GM19193 (cell line): ENCODE measurements around the gene SEC14L1.

Experiments used
- POLR2A ChIP-seq: IDR thresholded peaks from 4 replicates; pipeline ENCODE4 v1.6.1; 2011; ENCODE audit not compliant: insufficient read depth, insufficient read length; ENCODE audit errors: extremely low read depth

The SEC14L1 gene

GRCh38 chr17:77237232-77238008, 96.7 kb downstream of the SEC14L1 start:
- no peak for TF ChIP-seq POLR2A

GRCh38 chr17:77240976-77241375, 100.2 kb downstream of the SEC14L1 start:
- TF ChIP-seq POLR2A, result no peak

GRCh38 chr17:77242118-77242851, 101.5 kb downstream of the SEC14L1 start:
- no peak for TF ChIP-seq POLR2A

- TF ChIP-seq POLR2A, result no peak
Observed at GRCh38 chr17:77245162-77245926, 104.6 kb downstream of the SEC14L1 start.

DNA sequence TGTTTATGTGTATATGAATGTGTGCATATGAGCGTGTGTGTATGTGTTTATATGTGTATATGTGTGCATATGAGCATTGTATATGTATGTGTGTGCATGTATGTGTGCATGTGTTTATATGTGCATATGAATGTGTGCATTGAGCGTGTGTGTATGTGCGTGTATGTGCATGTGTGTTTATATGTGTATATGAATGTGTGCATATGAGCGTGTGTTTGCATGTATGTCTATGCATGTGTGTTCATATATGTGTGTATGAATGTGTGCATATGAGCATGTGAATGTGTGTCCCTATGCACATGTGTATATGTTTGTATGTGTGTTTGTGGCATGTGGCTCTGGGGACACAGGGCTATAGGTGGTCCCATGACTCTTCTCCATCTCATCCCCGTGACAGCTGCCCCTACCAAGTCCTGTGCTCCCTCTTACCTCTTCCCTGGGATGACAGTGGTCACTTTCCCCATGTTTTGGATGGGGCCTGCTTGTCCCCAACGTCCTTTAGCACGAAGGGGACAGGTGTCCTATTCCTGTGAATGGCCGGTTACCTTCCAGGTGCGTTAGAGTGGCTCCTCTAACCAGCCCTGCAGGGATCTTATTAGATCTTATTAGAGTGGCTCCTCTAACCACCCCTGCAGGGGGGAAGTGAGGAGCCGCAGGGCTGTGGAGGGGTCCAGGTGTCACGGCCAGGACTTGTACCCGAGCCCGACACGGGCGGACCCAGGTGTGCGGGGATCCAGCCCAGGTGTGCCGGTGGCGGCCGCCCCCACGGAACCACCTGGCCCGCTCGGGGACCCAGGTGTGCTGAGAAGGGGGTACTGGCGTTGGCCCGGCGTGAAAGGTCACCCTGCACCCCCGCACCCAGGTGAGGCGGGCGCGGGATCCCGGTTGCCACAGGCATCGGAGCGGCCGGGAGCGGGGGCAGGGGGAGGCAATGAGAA, 105.6 kb downstream of the SEC14L1 start:
- TF ChIP-seq POLR2A, result no peak

- TF ChIP-seq POLR2A, result no peak
Observed at GRCh38 chr17:77247048-77247541, 106.3 kb downstream of the SEC14L1 start.

- no peak for TF ChIP-seq POLR2A
Observed at GRCh38 chr17:77247609-77248008, 106.8 kb downstream of the SEC14L1 start.

DNA sequence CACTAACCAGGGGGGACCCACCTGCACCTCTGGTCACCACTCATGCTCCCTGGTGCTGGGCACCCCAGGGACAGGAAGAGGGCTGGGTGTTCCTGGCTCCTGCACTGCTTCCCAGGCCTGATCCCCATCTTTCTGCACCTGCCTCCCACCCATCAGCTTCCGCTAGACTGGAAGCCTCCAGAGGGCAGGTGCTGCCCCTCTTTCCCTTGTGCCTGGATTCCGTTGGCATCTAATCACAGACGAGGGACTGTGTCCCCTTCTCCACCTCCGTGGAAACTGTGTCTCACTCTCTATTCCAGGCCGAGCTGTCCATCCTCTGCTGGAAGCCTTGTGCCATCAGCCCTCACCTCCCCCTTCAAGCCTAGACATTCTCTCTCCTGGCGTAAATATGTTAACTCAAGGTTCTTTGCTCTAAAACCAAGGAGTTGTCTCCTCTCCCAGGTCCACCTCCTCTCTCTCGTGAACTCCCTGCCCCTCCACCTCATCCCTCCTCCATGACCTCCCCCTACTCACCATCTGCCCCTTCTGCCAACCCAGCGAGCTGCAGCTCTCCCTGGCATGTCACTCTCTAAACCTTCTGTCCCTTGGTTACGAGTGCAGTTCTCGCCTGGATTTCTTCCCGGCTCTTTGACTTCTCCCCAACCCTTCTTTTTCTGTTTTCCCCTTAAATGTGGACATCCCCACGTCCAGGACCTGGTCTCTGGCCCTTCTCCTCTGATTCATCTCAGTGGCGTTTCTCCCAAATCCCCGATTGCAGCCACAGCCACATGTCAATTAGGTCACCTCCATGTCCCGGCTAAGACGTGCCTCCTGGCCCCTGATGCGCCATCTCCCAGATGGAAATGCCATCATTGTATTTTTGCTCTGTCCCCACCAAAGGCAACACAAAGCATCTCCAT, 107.7 kb downstream of the SEC14L1 start:
- TF ChIP-seq POLR2A, result no peak

DNA sequence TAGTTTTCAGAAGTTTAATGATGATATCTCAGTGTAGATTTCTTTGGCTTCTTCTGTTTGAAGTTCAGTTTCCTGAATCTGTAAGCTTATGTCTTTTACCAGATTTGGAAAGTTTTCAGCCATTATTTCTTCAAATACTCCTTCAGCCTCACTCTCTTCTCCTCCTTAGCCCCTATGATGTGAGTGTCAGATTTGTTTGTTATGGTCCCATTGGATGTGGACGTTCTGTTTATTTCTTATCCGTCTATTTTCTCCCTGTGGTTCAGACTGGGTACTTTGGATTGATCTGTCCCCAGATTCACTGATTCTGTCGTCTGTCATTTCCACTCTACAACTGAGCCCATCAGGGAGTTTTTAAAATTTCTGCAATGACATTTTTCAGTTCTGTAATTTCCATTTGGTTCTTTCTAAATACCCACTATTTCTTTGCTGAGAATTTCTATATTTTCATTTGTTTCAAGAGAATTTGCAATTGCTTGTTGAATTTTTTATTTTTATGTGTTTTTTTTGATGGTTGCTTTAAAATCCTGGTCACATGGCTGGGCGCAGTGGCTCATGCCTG, 110.9 kb downstream of the SEC14L1 start:
- no peak for TF ChIP-seq POLR2A

DNA sequence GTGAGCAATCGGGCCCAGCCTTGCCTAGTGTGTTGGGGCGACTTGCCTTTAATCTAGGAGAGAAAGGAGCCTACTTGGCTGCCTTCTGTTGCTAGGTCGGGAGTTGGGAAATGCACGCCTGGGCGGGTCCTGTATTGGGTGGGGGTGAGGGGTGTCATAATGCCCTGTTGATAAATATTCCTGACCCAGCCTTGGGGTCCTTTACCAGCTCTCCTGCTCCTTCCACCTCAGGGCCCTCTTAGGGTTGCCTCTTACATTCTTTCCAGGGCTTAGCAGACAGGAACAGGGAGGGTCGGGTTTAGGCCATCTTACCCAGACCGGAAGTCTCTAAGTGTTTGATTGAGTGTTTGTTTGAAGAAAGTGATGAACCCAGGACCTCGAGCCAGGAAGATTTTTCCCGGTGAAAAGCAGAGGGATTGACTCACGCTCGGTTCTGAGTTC, 112.9 kb downstream of the SEC14L1 start:
- no peak for TF ChIP-seq POLR2A

DNA sequence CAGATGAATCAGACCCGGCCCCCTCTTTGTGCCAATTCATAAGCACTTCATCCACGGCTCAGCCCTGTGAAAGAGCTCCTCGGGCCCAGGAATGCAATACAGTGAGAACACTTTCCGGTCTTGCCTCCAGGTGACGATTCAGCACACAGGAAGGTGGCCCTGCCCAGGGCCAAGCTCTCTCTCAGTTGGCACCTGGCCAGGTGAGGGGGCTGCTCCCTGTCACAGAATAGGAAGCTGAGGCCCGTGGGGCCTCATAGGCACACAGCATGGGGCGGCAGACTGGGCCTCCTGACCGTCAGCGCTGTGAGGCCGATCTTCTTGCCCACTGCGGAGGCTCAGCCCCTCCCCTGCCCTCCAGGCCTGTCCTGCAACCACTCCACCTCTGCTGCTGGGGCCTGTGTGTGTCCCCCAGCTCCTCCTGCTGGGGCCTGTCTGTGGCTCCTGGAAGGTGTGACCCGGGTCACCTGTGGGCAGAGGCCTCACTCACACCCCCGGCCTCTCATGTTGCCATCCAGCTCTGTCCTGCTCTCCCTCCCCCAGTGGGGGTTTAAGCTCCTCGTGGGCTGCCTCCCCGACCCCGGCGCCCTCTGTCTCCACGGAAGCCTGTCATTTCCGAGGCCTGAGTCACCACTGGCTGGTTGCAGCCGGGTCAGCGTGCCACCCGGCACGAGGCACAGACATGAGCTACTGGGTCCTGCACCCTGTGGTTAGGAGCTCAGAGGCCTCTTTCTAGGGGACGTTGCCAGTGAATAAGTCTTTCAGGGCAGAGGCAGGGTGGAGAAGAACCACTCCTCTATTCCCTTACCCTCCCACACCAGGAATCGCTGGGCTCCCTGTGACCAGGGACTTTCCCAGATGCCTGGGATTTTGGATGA, 114.4 kb downstream of the SEC14L1 start:
- no peak for TF ChIP-seq POLR2A

DNA sequence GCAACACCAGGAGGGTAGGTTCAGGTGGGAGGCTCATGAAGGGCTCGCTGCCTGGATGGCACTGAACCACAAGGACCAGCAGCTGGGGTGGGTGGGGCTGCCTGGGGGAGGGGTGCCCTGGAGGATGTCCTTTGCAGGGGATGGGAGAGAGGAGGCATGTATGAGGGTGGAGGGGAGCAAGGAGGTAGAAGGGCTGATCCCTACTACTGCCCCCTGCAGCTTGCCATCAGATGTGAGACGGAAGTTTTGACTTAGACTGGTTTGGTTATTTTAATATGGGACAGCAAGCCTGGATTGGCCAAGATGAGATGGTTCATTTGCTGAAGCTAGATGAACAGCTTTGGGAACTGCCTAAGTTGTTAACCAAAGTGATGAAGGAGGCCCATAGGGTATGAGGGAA, 115.9 kb downstream of the SEC14L1 start:
- TF ChIP-seq POLR2A, result no peak
